Measurements from ENCODE around the gene HELT. TPM values are rescaled to one million over a fixed set of nuclear protein-coding genes. Genes with fewer than 3 reads are reported as not detected.

HELT gene
- total RNA-seq, 1 donor = not detected

DNA sequence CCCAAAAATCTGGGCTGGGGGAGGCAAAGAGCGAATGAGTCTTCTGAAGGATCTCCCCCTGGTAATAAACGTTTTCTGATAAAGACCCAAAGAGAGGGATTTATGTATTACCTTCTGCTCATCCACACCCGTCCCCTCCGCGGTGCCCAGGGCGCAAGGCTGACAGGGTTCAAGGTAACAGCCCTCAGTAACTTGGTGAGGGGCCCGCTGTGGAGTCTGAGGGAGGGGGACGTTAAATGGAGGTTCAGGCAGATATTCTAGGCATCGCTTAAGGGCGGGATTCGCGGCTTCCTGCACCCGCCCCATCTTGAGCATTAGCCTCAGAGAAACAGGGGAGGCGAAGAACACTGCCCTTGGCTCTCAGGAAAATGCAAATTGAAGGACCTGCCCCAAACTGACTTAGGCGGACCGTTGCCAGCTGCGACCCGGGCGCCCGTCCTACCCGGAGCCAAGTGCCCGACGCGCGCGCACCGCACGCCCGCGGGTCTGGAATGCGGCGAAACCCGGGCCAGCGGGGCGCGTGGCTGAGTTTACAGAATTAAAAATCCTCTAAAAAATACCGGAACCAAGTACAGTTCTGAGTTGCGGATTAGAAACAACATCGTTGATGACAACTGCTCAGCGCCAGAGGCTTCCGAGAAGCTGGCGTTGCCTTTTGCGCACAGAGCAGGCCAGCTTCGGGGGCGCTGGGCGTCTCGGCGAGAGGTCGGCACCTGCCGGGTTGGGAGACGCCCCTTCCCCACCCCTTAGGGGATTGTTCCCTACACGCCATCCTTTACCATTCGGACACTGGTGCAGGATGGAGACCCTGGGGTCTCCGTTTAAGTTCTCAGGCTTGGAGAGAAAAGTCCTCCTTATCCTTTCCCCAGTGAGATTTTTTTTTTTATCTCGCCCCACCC, 2.8 kb downstream of the HELT start:
- TF ChIP-seq, protein P1, sequence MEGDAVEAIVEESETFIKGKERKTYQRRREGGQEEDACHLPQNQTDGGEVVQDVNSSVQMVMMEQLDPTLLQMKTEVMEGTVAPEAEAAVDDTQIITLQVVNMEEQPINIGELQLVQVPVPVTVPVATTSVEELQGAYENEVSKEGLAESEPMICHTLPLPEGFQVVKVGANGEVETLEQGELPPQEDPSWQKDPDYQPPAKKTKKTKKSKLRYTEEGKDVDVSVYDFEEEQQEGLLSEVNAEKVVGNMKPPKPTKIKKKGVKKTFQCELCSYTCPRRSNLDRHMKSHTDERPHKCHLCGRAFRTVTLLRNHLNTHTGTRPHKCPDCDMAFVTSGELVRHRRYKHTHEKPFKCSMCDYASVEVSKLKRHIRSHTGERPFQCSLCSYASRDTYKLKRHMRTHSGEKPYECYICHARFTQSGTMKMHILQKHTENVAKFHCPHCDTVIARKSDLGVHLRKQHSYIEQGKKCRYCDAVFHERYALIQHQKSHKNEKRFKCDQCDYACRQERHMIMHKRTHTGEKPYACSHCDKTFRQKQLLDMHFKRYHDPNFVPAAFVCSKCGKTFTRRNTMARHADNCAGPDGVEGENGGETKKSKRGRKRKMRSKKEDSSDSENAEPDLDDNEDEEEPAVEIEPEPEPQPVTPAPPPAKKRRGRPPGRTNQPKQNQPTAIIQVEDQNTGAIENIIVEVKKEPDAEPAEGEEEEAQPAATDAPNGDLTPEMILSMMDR (IDR thresholded peaks at IDR 0.05; ENCODE audit: insufficient read depth, low read depth, low read length) = no peak

GRCh38 chr4:185023471-185023870, 5.2 kb downstream of the HELT start:
- no peak for DNase-seq (ENCODE audit: low read depth)
- TF ChIP-seq, protein P1 (IDR thresholded peaks at IDR 0.05; ENCODE audit: insufficient read depth, low read depth, low read length) = no peak
- no peak overlapping the region for H3K4me3 ChIP-seq (ENCODE audit: low read depth, low read length)

More for the DNA sequence above, 2.8 kb downstream of the HELT start:
- DNase-seq (ENCODE audit: low read depth) = no peak
- H3K4me3 ChIP-seq (ENCODE audit: low read depth, low read length) = no peak overlapping the region

DNA sequence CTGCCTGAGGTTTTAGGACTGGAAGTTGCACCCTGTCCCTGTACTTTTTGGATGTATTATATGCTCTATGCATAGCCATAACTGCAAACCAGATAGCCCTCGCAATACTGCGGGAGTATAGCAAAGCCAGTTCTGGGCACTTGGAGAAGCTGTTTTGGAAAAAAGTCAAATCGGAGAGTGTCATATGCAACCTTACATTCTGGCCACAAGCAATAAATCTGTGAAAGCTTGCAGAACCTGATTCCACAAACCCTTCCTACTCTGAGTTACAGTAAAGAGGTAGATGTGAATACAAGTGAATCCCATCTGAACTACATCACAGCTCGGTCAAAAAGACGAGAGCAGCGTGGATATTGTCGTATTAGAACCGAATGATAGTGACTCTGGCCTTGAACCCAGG, 10.3 kb downstream of the HELT start:
- DNase-seq (ENCODE audit: low read depth) = no peak
- TF ChIP-seq, protein P1 (IDR thresholded peaks at IDR 0.05; ENCODE audit: insufficient read depth, low read depth, low read length) = no peak
- H3K4me3 ChIP-seq (ENCODE audit: low read depth, low read length) = no peak overlapping the region

DNA sequence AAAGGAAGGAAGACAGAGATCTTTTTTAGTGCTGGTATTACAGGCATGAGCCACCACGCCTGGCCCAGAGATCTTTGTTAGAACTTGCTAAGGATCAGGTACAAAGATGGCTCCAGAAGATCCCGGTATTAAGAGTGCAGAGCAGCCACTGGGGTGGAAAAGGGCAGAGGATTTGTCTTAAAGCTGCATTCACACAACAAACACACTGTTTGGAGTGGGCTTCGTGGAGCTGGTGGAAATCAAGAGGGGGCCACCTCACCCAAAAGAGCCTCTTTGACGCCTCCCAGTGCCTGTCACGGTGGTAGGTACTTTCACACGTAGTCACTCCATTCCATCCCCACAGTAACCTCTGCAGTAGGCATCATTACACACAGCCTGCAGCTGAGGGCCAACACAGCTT, 13.3 kb downstream of the HELT start:
- TF ChIP-seq, protein P1 (IDR thresholded peaks at IDR 0.05; ENCODE audit: insufficient read depth, low read depth, low read length) = no peak
- DNase-seq (ENCODE audit: low read depth) = no peak
- no peak overlapping the region for H3K4me3 ChIP-seq (ENCODE audit: low read depth, low read length)

DNA sequence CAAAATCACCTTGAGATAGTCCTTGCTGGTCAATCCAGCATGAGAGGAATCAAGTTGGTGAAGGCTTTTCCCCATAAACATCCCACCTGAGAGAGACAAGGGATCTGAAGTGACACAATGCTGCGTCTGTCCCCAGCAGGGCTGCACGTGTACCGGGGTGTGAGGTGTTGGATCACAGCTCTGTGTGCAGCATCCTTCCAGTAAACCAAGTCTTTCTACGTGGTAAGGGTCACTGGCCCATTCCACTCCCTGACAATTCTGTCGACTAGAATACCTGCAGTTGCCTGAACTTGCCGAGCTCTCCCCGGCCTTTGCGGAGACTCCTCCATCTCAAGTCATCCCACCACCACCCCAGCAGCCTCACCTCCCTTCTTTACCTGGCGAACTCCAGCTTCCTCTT, 14.8 kb downstream of the HELT start:
- no peak overlapping the region for H3K4me3 ChIP-seq (ENCODE audit: low read depth, low read length)
- TF ChIP-seq, protein P1 (IDR thresholded peaks at IDR 0.05; ENCODE audit: insufficient read depth, low read depth, low read length) = no peak
- DNase-seq (ENCODE audit: low read depth) = no peak

- H3K4me3 ChIP-seq (ENCODE audit: low read depth, low read length) = no peak overlapping the region
- peak; percentile 43 for DNase-seq (ENCODE audit: low read depth)
- TF ChIP-seq, protein P1 (IDR thresholded peaks at IDR 0.05; ENCODE audit: insufficient read depth, low read depth, low read length) = no peak
Observed at GRCh38 chr4:185033950-185034349, 15.7 kb downstream of the HELT start.
